Measurements from ENCODE around the gene STON2.

- TF ChIP-seq REST (IDR thresholded peaks at IDR 0.05) (no peak), CTCF (IDR thresholded peaks at IDR 0.05; ENCODE audit: low read depth, low read length, missing input control) (no peak), RXRA (IDR thresholded peaks at IDR 0.05) (no peak), YY1 (IDR thresholded peaks at IDR 0.05) (no peak)
Observed at GRCh38 chr14:81286574-81287370, 113.4 kb downstream of the STON2 start.
